HG02840 (cell line): ENCODE measurements around the gene SPP2.

Source experiments
- ATAC-seq: cut with Tn5 transposase; IDR thresholded peaks from one replicate; pipeline ENCODE4 v1.9.1; 2021; ENCODE audit warnings: mild to moderate bottlenecking, moderate library complexity, moderate number of reproducible peaks; ENCODE audit not compliant: unreplicated experiment, low FRiP score

The SPP2 gene

GRCh38 chr2:234050455-234051135, at the start of gene SPP2:
SPP2 (plus strand) TSS chr2:234050702; CDS start chr2:234050787, 85 bp downstream.
- no peak for ATAC-seq

- no peak for ATAC-seq
These were observed 48.9 kb upstream of the SPP2 start for GRCh38 chr2:234001380-234002160.

GRCh38 chr2:234002281-234002680, 48.2 kb upstream of the SPP2 start:
- ATAC-seq = no peak

GRCh38 chr2:234003972-234004617, 46.4 kb upstream of the SPP2 start:
- ATAC-seq = no peak

- ATAC-seq = no peak
These were observed 45.4 kb upstream of the SPP2 start for GRCh38 chr2:234005126-234005525.

GRCh38 chr2:234006501-234006900, 44.0 kb upstream of the SPP2 start:
- ATAC-seq = no peak

- ATAC-seq = no peak
These were observed 36.1 kb upstream of the SPP2 start for GRCh38 chr2:234014427-234014826.

GRCh38 chr2:234015861-234016260, 34.6 kb upstream of the SPP2 start:
- no peak for ATAC-seq

- no peak for ATAC-seq
These were observed 30.6 kb upstream of the SPP2 start for GRCh38 chr2:234019896-234020295.

- ATAC-seq = no peak
These were observed 30.2 kb upstream of the SPP2 start for GRCh38 chr2:234020332-234020731.

- no peak for ATAC-seq
These were observed 28.1 kb upstream of the SPP2 start for GRCh38 chr2:234022424-234022823.

- no peak for ATAC-seq
These were observed 26.2 kb upstream of the SPP2 start for GRCh38 chr2:234024304-234024703.

- ATAC-seq = no peak
These were observed 25.0 kb upstream of the SPP2 start for GRCh38 chr2:234025466-234025865.

- no peak for ATAC-seq
These were observed 24.6 kb upstream of the SPP2 start for GRCh38 chr2:234025891-234026401.

GRCh38 chr2:234026693-234027254, 23.7 kb upstream of the SPP2 start:
- no peak for ATAC-seq

- ATAC-seq = no peak
These were observed 22.9 kb upstream of the SPP2 start for GRCh38 chr2:234027641-234028040.

- no peak for ATAC-seq
These were observed 21.3 kb upstream of the SPP2 start for GRCh38 chr2:234029150-234029733.

GRCh38 chr2:234031207-234031606, 19.3 kb upstream of the SPP2 start:
- ATAC-seq = no peak

- no peak for ATAC-seq
These were observed 18.1 kb upstream of the SPP2 start for GRCh38 chr2:234032279-234032856.

GRCh38 chr2:234033174-234033573, 17.3 kb upstream of the SPP2 start:
- no peak for ATAC-seq
